Activated CD4-positive, alpha-beta memory T cell treated with anti-CD3 and anti-CD28 coated beads for 36 hours (primary cell): ENCODE measurements around the gene MARF1. TPM values are rescaled to one million over a fixed set of nuclear protein-coding genes. Genes with fewer than 3 reads are reported as not detected.
A peak's percentile ranks its signal among the peaks of the same experiment; 100 is the strongest.
"Not testable (repeated sequence)": the region's sequence is repeated elsewhere in the genome, so short reads cannot be mapped to it uniquely, and the experiment has no call there.

Source experiments
- CTCF ChIA-PET: fragments of 350-600 bp; sonication (Branson Sonifier 250); formaldehyde crosslinking; loops from one replicate; lab custom pipeline; 2021; ENCODE audit warnings: antibody characterized with exemption, inconsistent platforms; lab: Charles Lee
- POLR2A ChIA-PET: fragments of 350-600 bp; sonication (Branson Sonifier 250); formaldehyde crosslinking; loops from one replicate; lab custom pipeline; 2021; ENCODE audit warnings: antibody characterized with exemption; lab: Charles Lee
- DNase-seq: peaks from one replicate; pipeline ENCODE4 v3.0.0-alpha.2; 2020
- H3K27ac Mint-ChIP-seq: one replicate; pipeline ENCODE4 v1.8.0; 2021; ENCODE audit warnings: mixed read lengths
- H3K27me3 Mint-ChIP-seq: one replicate; pipeline ENCODE4 v1.8.0; 2021; ENCODE audit warnings: mixed read lengths
- H3K36me3 Mint-ChIP-seq: one replicate; pipeline ENCODE4 v1.8.0; 2021; ENCODE audit warnings: mixed read lengths
- H3K4me1 Mint-ChIP-seq: one replicate; pipeline ENCODE4 v1.8.0; 2021; ENCODE audit warnings: low read depth, mixed read lengths
- H3K4me3 Mint-ChIP-seq: one replicate; pipeline ENCODE4 v1.8.0; 2021; ENCODE audit warnings: mild to moderate bottlenecking, mixed read lengths
- H3K9me3 Mint-ChIP-seq: one replicate; pipeline ENCODE4 v1.8.0; 2021; ENCODE audit warnings: mixed read lengths
- intact Hi-C: fragments of 100-400 bp; cut with micrococcal nuclease; formaldehyde crosslinking; loops from one replicate; pipeline ENCODE4 v1.15.1; 2023
- total RNA-seq, 2 experiments: library from RNA; stranded (reverse); gene quantifications; one replicate each; pipeline ENCODE4 v1.2.3, GENCODE V29; 2021

The MARF1 gene
- total RNA-seq, 2 experiments from 2014 or later: 61.9 to 62.6 TPM

- intact Hi-C loops: loop anchor here (2.0 kb wide), 2 partner anchors 30 to 82 kb away; partner anchors contain the start of gene MARF1
- Mint-ChIP-seq H3K27me3 (no peaks in the 10 kb centered on the region), H3K4me3 (peak overlapping the region; percentile 52), H3K27ac (peak overlapping the region; percentile 93), H3K36me3 (peaks cover 28% of the 10 kb centered on the region), H3K4me1 (peaks cover 43% of the 10 kb centered on the region), H3K9me3 (no peaks in the 10 kb centered on the region)
- peak; percentile 87 for DNase-seq
- ChIA-PET POLR2A (no interaction called here), CTCF (interaction anchor here (0.6 to 3.0 kb wide), 4 partner anchors 8 to 31 kb away, joined by 3 to 14 read pairs (median 4); no protein-coding TSS in a partner anchor)
These were observed 29.7 kb upstream of the MARF1 start for GRCh38 chr16:15672514-15673167.

- DNase-seq, H3K27me3 Mint-ChIP-seq, POLR2A ChIA-PET, H3K9me3 Mint-ChIP-seq: not testable (repeated sequence)
- CTCF ChIA-PET: interaction anchor here (1.2 to 3.0 kb wide), 2 partner anchors 10 to 21 kb away, joined by 3 to 14 read pairs; no protein-coding TSS in a partner anchor
- Mint-ChIP-seq H3K36me3 (peaks cover 30% of the 10 kb centered on the region), H3K4me1 (peaks cover 42% of the 10 kb centered on the region), H3K27ac (peak overlapping the region; percentile 93), H3K4me3 (peak overlapping the region; percentile 52)
- intact Hi-C loops: loop anchor here (2.0 kb wide), 2 partner anchors 29 to 81 kb away; partner anchors contain the start of gene MARF1
These were observed 29.2 kb upstream of the MARF1 start for GRCh38 chr16:15672127-15672513.

- no peaks in the 10 kb centered on the region for H3K9me3 Mint-ChIP-seq
- no peak for DNase-seq
- peaks cover 29% of the 10 kb centered on the region for H3K36me3 Mint-ChIP-seq
- peak overlapping the region; percentile 93 for H3K27ac Mint-ChIP-seq
- intact Hi-C loops: loop anchor here (2.0 kb wide), 2 partner anchors 29 to 81 kb away; partner anchors contain the start of gene MARF1
- POLR2A ChIA-PET: no interaction called here
- no peaks in the 10 kb centered on the region for H3K27me3 Mint-ChIP-seq
- CTCF ChIA-PET: interaction anchor here (1.2 to 3.0 kb wide), 2 partner anchors 11 to 21 kb away, joined by 3 to 14 read pairs; no protein-coding TSS in a partner anchor
- H3K4me1 Mint-ChIP-seq: peaks cover 40% of the 10 kb centered on the region
- H3K4me3 Mint-ChIP-seq: no peak overlapping the region
These were observed 28.7 kb upstream of the MARF1 start for GRCh38 chr16:15671530-15672117.

- POLR2A ChIA-PET: no interaction called here
- H3K9me3 Mint-ChIP-seq: no peaks in the 10 kb centered on the region
- H3K27me3 Mint-ChIP-seq: no peaks in the 10 kb centered on the region
- peaks cover 16% of the 10 kb centered on the region for H3K4me1 Mint-ChIP-seq
- intact Hi-C loops: no loop called here
- CTCF ChIA-PET: interaction anchor here (2.5 kb wide), 1 partner anchor 15 kb away, joined by 7 read pairs; no protein-coding TSS in a partner anchor
- peaks cover 29% of the 10 kb centered on the region for H3K36me3 Mint-ChIP-seq
- no peak overlapping the region for H3K4me3 Mint-ChIP-seq
- no peak for DNase-seq
- H3K27ac Mint-ChIP-seq: no peak overlapping the region
These were observed 24.3 kb upstream of the MARF1 start for GRCh38 chr16:15667091-15667742.

- ChIA-PET POLR2A (no interaction called here), CTCF (interaction anchor here (0.6 to 2.5 kb wide), 3 partner anchors 8 to 23 kb away, joined by 4 to 7 read pairs (median 4); no protein-coding TSS in a partner anchor)
- intact Hi-C loops: no loop called here
- Mint-ChIP-seq H3K36me3 (peaks cover 31% of the 10 kb centered on the region), H3K27ac (no peak overlapping the region), H3K27me3 (no peaks in the 10 kb centered on the region), H3K4me1 (peaks cover 20% of the 10 kb centered on the region), H3K9me3 (no peaks in the 10 kb centered on the region), H3K4me3 (no peak overlapping the region)
- DNase-seq: no peak
These were observed 22.2 kb upstream of the MARF1 start for GRCh38 chr16:15665107-15665506.

GRCh38 chr16:15660203-15660601, 17.2 kb upstream of the MARF1 start:
- Mint-ChIP-seq H3K27me3 (no peaks in the 10 kb centered on the region), H3K9me3 (no peaks in the 10 kb centered on the region), H3K27ac (peak overlapping the region; percentile 57), H3K4me3 (no peak overlapping the region), H3K36me3 (peaks cover 20% of the 10 kb centered on the region), H3K4me1 (peaks cover 50% of the 10 kb centered on the region)
- intact Hi-C loops: no loop called here
- no peak for DNase-seq
- ChIA-PET CTCF (no interaction called here), POLR2A (interaction anchor here (0.9 kb wide), 1 partner anchor 26 kb away, joined by 3 read pairs; no protein-coding TSS in a partner anchor)

- Mint-ChIP-seq H3K36me3 (peaks cover 19% of the 10 kb centered on the region), H3K27ac (peak overlapping the region; percentile 43), H3K27me3 (no peaks in the 10 kb centered on the region), H3K4me3 (no peak overlapping the region), H3K4me1 (peaks cover 57% of the 10 kb centered on the region), H3K9me3 (no peaks in the 10 kb centered on the region)
- ChIA-PET CTCF (interaction anchor here (1.3 kb wide), 1 partner anchor 16 kb away, joined by 4 read pairs; the partner anchor contains the start of gene MARF1), POLR2A (no interaction called here)
- intact Hi-C loops: no loop called here
- DNase-seq: no peak
These were observed 15.6 kb upstream of the MARF1 start for GRCh38 chr16:15658556-15658955.

- Mint-ChIP-seq H3K4me3 (no peak overlapping the region), H3K27ac (no peak overlapping the region), H3K27me3 (no peaks in the 10 kb centered on the region), H3K4me1 (peaks cover 60% of the 10 kb centered on the region), H3K9me3 (no peaks in the 10 kb centered on the region), H3K36me3 (peaks cover 21% of the 10 kb centered on the region)
- DNase-seq: no peak
- intact Hi-C loops: no loop called here
- POLR2A ChIA-PET: no interaction called here
- CTCF ChIA-PET: interaction anchor here (1.3 kb wide), 1 partner anchor 15 kb away, joined by 4 read pairs; the partner anchor contains the start of gene MARF1
These were observed 15.2 kb upstream of the MARF1 start for GRCh38 chr16:15658149-15658548.

GRCh38 chr16:15655561-15655960, 12.6 kb upstream of the MARF1 start:
- intact Hi-C loops, DNase-seq, H3K27ac Mint-ChIP-seq, CTCF ChIA-PET, H3K4me3 Mint-ChIP-seq, H3K9me3 Mint-ChIP-seq, H3K27me3 Mint-ChIP-seq, POLR2A ChIA-PET: not testable (repeated sequence)
- Mint-ChIP-seq H3K36me3 (peaks cover 22% of the 10 kb centered on the region), H3K4me1 (peaks cover 61% of the 10 kb centered on the region)

GRCh38 chr16:15654591-15654990, 11.6 kb upstream of the MARF1 start:
- Mint-ChIP-seq H3K4me3 (no peak overlapping the region), H3K27me3 (no peaks in the 10 kb centered on the region), H3K9me3 (no peaks in the 10 kb centered on the region), H3K36me3 (peaks cover 22% of the 10 kb centered on the region), H3K27ac (no peak overlapping the region), H3K4me1 (peaks cover 55% of the 10 kb centered on the region)
- CTCF ChIA-PET: no interaction called here
- DNase-seq: no peak
- intact Hi-C loops: no loop called here
- POLR2A ChIA-PET: no interaction called here

- POLR2A ChIA-PET: no interaction called here
- CTCF ChIA-PET: interaction anchor here (1.0 to 1.6 kb wide), 3 partner anchors 9 to 51 kb away, joined by 3 to 6 read pairs (median 3); no protein-coding TSS in a partner anchor
- intact Hi-C loops: no loop called here
- H3K27ac Mint-ChIP-seq: peak overlapping the region; percentile 47
- peaks cover 21% of the 10 kb centered on the region for H3K36me3 Mint-ChIP-seq
- H3K4me1 Mint-ChIP-seq: peaks cover 50% of the 10 kb centered on the region
- DNase-seq: no peak
- peak overlapping the region; percentile 41 for H3K4me3 Mint-ChIP-seq
- no peaks in the 10 kb centered on the region for H3K9me3 Mint-ChIP-seq
- H3K27me3 Mint-ChIP-seq: no peaks in the 10 kb centered on the region
These were observed 10.3 kb upstream of the MARF1 start for GRCh38 chr16:15653227-15653626.
